ENCODE measurements around the gene ARID5B.

Gene ARID5B

DNA sequence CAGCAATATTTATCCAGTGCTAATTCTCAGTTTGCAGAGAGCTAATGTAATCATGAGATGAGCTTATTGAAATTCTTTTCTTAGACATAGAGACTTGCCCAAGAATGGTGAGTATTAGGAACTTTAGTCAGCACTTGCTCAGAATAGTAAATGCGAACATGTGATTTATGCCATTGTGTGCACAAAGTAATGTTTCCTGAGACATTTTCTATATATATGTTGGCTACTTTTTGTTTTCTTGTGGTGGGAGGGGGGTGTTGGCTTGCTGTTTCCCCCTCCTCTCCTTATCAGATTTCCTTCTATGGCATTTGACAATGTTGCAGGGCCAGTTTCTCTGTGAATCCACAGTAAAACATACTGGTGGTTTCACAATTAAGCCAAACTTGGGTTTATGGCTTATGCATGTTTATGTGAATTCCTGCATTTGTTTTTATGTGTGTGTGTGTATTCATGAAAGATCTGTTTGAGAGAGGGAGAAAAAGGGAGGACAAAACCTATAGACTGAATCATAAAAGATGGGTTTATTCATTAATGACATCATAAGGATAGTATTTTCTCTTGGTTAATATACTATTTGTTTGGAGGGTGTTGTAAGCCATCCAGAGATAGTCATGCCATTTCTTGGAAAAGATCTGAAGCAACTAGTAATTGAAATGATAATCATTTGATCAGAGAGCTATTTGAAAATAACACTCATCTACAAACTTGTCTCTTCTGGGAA, 36.3 kb downstream of the ARID5B start:
- no peak for DNase-seq

GRCh38 chr10:61939902-61940301, 38.4 kb downstream of the ARID5B start:
- no peak for DNase-seq

DNA sequence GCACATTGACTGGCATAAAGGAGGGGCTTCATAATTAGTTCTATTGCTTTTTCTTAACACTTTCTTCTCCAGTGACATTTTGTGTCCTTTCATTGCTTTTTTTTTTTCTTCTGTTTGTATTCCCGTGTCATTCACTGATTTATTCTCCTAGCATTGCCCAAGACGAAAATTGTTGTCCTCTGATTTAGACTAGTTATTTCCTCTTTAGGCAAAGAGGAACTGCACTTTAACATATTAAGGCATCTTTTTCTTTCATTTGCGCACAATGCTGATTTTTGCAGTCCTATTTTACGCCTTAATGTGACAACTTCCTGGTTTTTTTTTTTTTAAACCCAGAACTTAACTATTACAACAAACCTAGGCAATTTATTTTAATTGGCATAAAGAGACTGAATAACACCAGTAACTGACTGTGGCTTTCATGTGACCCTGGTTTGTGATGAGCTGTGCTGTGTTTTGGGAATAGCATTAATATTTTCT, 39.7 kb downstream of the ARID5B start:
- DNase-seq = no peak

DNA sequence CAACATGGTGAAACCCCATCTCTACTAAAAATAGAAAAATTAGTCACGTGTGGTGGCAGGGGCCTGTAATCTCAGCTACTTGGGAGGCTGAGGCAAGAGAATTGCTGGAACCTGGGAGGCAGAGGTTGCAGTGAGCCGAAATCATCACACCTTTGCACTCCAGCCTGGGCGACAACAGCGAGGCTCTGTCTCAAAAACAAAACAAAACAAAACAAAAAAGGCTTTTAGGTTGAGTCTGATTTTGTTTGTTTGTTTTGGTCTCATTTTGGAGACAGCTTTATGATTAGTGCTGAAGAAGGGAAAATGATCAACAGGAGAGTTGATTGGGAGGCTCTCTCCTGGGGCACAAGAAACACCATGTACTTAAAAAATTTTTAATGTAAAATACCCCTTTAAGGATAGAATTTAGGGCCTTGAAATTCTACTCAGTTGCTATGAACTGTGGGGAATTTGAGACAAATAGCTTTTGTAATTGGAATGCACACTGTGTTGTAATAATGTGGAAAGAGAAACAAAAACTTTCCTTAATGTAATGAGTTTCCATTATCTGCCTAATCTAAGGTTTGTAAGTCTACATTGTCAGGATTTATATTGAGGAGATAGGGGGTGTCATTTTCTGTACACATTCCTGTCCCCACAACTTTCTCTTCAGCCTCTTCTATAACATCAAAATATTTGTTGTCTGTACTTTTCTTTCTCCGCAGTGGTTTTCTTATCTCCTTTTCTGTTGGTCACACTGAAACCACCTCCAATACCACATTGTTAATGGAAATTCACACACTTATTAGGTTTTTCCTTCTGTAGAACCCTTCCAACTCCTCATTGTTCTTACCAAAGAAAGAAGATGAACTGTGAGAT, 41.3 kb downstream of the ARID5B start:
- DNase-seq = no peak

- peak in 1 of 58 donors; percentile 30 for DNase-seq
These were observed 42.3 kb downstream of the ARID5B start for GRCh38 chr10:61943674-61944378.

DNA sequence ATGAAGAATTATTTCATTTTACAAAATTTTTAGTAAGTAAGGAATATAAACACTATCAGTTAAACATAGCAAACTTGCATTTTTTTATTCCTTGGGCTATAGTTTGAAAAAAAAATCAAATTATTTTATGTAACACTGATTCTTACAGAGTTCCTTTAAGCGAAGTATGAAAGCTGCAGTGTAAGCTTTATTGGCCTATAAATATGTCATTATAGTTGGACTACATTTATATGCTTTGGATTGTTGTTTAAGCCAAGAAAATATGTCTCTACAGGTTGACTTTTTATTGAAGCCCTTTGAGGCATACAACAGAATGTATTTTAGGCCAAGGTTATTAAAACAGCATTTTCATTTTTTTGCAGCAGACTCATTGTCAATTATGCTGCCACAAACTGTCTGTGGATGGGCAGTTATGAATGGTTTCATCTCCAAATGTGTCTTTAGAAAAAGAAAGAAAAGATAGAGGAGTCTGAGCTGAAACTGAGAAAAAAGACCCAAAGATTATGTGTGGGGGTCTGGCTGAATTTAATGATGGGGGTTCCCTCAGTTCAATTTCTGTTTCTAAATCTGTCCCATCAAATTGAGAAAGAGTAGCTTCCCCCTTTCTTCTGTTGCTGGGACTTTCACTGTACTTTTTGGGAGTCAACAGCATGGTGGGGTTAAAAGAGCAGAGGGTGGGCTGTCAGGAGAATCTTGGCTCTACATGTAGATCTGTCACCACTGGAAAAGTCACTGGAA, 43.1 kb downstream of the ARID5B start:
- DNase-seq = no peak

GRCh38 chr10:61949687-61950086, 48.2 kb downstream of the ARID5B start:
- no peak for DNase-seq

DNA sequence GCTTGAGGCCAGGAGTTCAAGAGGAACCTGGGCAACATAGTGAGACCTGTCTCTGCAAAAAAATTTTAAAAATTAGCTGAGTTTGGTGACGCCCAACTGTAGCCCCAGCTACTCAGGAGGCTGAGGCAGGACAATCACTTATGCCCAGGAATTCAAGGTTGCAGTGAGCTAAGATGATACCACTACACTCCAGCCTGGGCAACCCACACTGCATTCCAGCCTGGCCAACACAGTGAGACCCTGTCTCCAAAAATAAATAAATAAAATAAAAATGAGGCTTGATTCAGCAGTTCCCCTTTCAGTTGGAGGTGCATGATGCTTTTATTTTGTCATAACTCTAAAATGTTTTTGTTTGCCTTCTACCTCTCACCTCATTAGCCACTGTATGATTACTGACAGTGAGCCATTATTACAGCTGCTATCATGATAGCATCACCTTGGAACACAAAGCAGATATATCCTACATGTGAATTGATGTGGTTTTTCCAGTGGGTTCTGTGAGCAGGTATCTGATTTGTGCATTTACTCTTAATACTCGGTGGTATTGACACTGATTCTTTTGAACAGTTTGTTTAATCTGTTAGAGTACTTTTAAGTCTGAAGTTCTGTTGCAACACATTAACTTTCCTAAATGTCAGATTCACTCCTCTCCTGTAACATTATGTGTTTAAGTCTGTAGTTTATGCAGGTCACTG, 49.1 kb downstream of the ARID5B start:
- no peak for DNase-seq

- no peak for DNase-seq
These were observed 49.6 kb downstream of the ARID5B start for GRCh38 chr10:61951144-61951483.

DNA sequence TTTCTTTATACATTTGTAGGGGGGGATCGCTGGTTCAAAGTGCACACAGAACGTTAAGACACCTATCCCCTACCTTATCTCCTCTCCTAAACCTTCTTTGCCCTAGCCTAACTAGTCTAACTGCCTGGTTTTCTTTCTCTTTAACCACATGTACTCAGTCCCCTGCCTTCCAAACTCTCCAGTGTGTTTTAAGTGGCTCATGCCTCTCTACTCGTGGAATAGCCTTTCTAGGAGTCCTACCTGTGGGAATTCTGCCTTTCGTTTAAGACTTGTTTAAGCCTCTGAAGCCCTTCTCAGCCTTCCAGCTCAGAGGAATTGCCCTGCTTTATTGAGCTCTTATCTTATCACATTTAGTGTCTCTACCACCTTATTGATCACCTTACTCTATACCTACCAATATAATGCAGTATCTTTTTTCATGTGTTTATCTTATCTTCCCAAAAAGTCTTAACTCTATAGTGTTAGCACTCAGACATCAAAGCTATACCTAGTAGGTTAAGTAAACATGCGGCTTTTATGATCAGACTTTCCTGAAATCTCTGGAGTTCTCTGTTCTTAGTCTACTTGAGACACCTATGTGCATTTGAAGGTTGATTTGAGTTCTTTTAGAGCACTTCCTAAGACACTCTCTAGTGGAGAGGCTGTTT, 50.7 kb downstream of the ARID5B start:
- DNase-seq = no peak

- DNase-seq = no peak
These were observed 51.7 kb downstream of the ARID5B start for GRCh38 chr10:61953183-61953582.

GRCh38 chr10:61957806-61958205, 56.3 kb downstream of the ARID5B start:
- no peak for DNase-seq

- DNase-seq = no peak
These were observed 56.8 kb downstream of the ARID5B start for GRCh38 chr10:61958311-61958710.

DNA sequence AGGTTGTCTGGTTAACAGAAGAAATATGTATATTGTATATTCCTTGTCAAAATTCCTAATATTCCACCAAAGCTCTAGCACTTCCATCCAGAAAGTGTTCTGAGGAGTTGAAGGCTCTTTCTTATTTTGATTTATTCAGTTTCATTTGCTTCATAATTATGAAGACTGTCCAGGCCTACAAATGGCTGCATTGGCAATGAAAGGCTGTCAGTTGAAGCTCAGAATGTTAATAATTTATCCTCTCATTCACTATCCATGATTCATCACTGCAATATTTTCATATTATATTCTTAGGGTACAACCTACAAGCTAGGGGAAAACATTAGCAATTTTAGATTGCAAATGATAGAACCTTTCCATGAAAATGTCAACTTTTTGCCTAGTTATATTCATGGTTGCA, 57.3 kb downstream of the ARID5B start:
- no peak for DNase-seq

DNA sequence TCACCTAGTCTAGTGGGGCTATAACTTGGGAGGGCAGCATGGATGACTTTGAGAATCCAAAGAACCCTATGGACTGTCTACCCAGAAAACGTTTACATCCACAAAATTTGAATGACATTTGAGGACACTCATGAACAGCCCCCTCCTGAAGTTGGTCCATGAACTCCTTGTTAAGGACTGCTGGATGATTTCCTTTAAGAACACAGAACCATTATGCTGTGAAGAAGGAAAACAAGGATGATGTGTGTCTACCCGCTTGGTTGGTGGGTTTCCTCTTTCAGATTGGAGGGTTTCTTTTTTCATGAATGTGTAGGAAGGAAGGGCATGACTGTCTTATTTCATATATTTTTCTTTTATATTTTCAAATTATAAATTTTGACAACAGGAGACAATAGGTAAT, 58.3 kb downstream of the ARID5B start:
- no peak for DNase-seq

GRCh38 chr10:61960396-61961120, 59.1 kb downstream of the ARID5B start:
- DNase-seq = no peak

DNA sequence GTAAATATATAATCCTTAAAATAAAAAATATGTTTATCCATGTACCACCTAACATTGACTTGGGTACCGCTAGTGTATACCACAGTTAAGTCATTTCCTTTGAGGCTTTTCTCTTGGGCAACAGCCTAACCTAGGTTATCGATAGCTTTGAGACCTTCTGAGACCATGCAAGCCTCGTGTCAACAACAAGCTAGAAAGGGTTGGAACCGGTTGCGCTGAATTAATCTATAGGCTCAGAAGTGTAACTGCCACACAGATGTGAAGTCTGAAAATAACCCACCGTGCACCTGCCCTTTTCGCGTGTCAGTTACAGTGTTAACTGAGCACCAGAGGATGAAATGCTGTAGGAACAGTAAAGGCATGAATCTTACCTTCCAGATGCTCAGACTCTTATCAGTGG, 59.8 kb downstream of the ARID5B start:
- DNase-seq = no peak

DNA sequence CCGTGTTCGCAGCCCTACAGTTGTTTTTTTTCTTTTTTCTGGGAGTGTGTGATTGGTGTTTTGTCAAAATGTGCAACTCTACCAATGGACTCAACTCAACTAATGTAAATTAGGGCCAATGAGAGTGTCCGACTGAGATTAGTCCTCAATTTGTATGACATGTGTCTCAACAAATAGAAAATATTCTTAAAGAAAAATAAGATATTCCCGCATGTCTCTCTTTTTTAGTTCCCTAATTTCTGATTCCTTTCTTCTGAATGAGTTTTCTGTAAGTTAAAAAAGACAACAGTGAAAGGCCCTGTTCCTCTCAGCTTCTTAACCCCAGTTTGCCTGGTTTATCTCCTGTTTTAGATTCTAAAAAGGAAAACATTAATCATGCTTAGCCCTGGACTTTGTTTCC, 61.5 kb downstream of the ARID5B start:
- DNase-seq = no peak

DNA sequence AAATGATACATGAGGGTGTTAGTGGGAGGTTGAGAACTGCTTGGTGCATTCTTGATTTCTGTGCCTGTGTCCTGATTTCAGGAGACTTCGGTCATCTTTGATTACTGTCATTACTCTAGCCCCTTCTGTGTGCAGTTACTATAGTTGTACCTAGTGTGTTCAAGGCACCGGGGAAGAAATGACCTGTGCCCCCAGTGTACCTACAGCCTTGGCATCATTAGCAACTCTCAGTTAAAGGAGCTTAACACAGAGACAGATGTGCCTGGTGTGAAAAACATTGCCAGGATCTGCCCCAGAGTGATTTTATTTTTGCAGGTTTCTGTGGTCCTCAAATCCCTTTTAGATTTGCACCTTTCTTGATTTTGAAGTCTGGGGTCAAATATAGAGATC, 62.2 kb downstream of the ARID5B start:
- DNase-seq = no peak
